GM18951 (cell line): ENCODE results near the gene C1orf21.
"Not testable (repeated sequence)": the region's sequence is repeated elsewhere in the genome, so short reads cannot be mapped to it uniquely, and the experiment has no call there.

Experiments
- POLR2A ChIP-seq: IDR thresholded peaks from 4 replicates; pipeline ENCODE4 v1.6.1; 2011; ENCODE audit warnings: mild to moderate bottlenecking; ENCODE audit not compliant: insufficient read length, insufficient read depth; ENCODE audit errors: extremely low read depth
- in situ Hi-C: fragments of 300-500 bp; cut with MboI; formaldehyde crosslinking; loops from one replicate; pipeline ENCODE4 v1.12.0; 2022; ENCODE audit warnings: low sequenced_read_pairs, mixed read lengths, inconsistent platforms; ENCODE audit not compliant: unreplicated experiment

C1orf21 gene, protein sequence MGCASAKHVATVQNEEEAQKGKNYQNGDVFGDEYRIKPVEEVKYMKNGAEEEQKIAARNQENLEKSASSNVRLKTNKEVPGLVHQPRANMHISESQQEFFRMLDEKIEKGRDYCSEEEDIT

DNA sequence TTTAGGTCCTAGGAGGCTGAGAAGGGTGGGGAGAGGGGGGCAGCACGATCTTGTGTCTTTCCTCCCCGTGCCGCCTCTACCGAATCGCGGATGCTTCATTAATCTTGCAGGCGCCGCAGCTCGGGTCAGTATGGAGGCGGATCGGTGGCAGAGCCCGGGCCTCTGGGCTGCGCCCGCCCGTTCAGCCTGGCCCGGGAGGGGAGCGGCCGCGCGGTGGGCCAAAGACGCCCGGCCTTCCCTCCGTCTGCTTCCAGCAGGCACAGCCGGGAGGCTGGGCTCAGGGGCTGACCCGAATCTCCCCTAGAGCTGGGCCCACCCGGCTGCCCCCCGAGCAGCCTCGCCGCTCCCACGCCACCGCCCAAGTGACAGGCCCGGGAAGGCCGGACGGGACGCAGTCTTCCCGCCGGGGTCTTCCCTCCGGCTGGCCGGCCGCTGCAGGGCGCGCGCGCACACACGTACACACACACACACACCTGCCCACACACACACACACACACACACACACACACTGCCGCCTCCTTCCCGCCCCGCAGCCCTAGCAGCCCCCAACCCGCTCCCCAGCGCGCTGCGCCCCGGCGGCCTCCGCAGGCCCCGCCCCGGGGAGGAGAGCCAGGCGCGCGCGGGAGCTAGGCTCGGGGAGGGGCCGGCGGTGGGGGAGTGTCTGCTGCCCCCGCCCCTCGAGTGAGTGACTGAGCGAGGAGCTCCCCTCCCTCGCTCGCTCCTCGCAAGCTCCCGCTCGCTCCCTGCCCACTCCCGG lies at the start of gene C1orf21:
C1orf21 (plus strand) TSS at position 718 of the 757 bp plus-strand sequence. CDS start 90,481 bp downstream, outside the sequence.
- in situ Hi-C loops = no loop called here
- no peak for TF ChIP-seq POLR2A

DNA sequence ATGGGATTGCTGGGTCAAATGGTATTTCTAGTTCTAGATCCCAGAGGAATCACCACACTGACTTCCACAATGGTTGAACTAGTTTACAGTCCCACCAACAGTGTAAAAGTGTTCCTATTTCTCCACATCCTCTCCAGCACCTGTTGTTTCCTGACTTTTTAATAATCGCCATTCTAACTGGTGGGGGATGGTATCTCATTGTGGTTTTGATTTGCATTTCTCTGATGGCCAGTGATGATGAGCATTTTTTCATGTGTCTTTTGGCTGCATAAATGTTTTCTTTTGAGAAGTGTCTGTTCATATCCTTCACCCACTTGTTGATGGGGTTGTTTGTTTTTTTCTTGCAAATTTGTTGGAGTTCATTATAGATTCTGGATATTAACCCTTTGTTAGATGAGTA lies 49.0 kb upstream of the C1orf21 start:
- in situ Hi-C loops = not testable (repeated sequence)

DNA sequence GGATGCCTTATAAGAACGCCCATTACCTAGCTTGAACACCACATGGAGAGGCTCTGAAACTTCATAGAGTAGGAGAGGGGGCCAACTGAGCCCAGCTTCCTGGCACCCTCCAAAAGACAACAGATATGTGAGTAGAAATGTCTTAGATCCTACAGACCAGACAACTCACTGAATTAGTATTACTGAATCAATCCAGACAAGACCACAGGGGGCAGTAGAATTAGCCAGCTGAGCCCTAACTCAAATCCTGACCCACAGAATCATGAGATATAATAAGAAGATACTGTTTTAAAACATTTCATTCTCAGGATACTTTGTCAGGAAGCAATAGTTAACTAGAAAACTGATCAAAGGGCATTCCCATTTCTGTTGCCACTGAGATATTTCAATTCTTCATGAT lies 45.8 kb upstream of the C1orf21 start:
- no peak for TF ChIP-seq POLR2A
- in situ Hi-C loops = no loop called here

DNA sequence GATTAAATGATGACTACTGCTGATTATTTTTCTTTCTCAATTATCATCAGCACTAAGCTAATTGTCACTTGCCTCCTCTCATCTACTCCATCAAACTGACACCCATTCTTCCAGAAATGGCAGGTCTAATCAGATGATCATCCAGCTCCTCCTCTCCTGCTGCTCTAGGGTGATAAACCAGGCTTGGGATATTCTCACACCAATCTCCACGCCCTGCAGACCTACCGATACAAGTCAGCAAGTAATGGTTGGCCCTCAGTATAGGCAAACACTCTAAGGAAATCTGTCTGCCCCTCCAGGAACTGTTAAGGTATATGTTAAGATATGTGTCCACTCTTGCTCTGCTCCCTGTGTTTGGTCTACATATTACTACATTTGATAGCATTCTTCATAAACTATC lies 36.3 kb upstream of the C1orf21 start:
- in situ Hi-C loops = no loop called here
- no peak for TF ChIP-seq POLR2A

DNA sequence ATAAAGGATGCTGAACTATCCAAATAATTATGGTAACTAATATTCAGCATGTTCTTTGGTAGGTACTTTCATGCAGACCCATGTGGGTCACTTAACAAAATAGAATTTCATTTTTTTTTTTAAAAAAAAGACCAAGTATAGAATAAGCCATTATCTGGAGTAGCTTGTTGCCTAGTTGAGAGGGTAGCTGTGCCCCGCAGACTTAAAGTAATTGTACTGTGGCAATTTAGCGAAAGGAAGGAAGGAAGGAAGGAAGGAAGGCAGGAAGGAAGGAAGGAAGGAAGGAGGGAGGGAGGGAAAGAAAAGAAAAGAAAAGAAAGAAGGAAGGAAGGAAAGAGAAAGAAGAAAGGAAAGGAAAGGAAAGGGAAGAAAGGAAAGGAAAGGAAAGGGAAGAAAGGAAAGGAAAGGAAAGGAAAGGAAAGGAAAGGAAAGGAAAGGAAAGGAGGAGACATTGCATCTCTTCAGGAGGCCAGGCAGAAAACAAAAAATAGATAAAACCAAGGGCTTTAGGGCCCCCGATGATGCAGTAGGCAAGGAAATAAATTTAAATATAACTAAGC lies 35.3 kb upstream of the C1orf21 start:
- in situ Hi-C loops = no loop called here
- TF ChIP-seq POLR2A = no peak

DNA sequence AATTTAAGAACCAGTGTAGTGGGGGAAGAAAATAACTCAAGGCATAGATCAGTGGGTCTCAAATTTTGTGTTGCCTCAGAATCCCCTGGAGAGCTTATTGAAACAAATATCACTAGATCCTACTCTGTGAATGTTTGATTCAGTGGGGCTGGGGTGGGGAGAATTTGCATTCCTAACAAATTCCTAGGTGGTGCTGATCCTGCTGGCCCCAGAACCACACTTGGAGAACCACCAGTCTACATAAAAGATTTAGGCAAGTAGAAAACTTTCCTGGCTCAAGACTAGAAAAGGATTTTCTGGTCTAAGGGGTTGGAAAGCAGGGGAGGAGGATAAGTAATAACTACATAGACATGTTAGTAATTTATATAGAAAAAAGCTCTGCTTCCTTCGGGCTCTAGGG lies 34.1 kb upstream of the C1orf21 start:
- TF ChIP-seq POLR2A = no peak
- in situ Hi-C loops = no loop called here

DNA sequence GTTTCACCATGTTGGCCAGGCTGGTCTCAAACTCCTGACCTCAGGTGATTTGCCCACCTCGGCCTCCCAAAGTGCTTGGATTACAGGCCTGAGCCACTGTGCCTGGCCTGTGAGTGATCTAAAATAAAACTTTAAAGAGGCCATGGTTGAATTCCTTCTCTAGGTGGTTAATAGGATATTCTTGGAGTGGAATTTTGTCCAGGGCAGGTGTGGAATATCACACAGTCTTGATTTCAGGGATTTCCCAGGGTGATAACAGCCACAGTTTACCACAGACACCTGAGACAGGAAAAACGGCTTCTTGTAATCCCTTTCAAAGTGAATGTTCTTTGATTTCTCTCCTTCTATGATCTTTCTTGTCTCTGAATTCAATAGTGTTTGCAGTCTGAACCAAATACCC lies 32.1 kb upstream of the C1orf21 start:
- in situ Hi-C loops = no loop called here
- TF ChIP-seq POLR2A = no peak

DNA sequence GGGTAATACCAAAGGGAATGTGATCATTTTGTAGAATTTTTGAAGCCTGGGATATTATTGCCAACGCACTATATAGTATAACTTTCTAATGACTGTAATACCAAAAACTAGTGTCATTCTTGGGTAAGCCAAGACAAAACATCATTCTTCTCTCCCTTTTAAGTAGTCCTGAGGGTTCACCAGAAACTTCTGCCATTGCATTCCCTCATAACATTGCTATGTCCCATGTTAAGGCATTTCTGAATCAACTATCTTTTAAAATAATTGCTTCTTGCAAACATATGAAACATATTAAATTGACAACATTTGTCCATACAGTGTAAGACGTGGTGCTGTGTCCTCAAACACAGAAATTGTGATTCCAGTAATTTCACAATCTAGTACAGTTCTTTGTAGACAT lies 29.9 kb upstream of the C1orf21 start:
- in situ Hi-C loops = no loop called here
- no peak for TF ChIP-seq POLR2A

DNA sequence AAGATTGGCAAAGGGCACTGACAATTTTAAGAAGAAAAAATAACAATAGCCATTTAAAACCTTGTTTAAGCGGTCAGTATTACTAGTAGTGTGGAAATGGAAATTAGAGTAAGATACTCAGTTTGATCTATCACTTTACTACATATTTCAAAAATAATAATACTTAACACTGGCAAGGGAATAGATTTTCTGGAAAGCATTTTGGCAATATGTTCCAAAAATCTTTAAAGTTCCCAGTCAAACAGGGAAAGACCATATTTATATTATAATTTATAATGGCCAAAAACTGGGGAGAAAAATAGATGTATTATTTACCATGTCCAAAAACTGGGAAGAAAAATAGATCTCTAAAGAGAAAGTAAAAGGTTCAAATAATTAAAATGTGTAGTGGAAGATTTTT lies 28.6 kb upstream of the C1orf21 start:
- no peak for TF ChIP-seq POLR2A
- in situ Hi-C loops = no loop called here

DNA sequence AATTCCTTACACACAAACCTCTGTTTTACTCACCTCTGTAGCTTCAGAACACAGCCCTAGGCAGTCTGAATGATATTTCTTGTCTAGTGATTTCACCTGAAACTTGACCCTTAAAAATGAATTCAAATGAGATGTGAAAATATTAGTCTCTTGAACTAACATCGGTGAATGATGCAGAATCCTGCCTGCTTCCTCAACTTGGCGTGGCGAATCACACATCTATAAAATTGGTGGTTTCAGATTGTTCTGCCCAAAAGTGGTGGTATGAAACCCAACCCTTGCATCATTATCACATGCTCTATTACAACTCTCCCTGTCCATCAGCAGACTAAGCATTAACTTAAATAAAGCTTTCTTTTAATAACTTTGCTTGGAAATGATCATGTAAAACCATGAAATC lies 26.9 kb upstream of the C1orf21 start:
- in situ Hi-C loops = no loop called here
- TF ChIP-seq POLR2A = no peak

DNA sequence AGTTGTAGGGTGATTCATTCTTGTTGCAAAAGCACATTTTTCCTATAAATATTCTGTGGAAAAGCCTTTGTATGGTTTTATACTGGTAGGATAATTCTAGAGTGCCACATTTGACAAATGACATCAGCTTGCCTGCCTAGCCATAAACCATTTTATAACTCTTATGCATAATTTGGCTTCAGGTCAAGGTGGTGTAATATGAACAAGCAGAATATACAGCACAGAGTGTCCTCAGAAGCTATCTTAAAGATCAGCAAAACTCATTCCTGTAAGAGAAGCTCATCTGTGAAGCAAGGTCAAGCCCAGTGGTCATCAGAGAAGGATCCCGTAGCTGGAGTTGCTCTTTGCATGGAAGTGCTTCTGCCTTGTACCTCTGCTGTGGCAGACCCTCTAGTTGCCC lies 24.0 kb upstream of the C1orf21 start:
- in situ Hi-C loops = no loop called here
- no peak for TF ChIP-seq POLR2A

DNA sequence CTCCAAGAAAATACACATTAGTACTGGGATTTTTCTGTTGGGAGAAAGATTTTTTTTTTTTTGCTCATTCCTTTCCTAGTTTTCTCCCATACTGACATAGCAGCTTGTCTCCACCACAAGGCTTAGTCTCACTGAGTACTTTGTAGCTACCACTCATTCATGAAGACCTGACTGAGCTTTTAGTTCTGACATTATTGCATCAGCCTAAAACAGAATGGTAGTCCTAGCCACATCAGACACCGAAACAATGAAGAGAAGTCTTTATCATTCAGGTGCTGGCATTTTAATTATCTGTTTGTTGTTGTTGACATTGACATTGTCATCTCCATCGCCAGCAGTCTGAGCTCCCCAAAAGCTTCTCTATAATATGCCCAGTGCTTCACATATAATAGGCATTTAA lies 21.1 kb upstream of the C1orf21 start:
- in situ Hi-C loops = no loop called here
- TF ChIP-seq POLR2A = no peak

DNA sequence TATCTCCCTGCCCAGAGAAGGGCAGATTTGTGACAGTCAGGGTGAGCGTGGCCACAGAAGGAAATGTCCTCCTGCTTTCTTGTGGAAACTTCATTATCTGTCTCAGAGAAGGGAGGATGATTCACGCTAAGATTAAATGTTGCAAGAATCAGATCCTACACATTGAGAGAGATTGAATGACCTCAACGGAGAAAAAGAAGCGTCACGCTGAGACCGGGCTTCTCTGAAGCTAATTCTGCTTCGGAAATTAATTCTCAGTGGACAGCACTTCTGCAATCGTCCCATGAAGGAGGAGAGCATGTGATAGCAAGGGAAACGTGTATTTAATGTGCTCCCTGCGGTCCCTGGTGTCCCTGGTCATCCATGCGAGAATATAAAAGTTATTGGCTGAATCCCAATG lies 19.8 kb upstream of the C1orf21 start:
- in situ Hi-C loops = no loop called here
- TF ChIP-seq POLR2A = no peak

DNA sequence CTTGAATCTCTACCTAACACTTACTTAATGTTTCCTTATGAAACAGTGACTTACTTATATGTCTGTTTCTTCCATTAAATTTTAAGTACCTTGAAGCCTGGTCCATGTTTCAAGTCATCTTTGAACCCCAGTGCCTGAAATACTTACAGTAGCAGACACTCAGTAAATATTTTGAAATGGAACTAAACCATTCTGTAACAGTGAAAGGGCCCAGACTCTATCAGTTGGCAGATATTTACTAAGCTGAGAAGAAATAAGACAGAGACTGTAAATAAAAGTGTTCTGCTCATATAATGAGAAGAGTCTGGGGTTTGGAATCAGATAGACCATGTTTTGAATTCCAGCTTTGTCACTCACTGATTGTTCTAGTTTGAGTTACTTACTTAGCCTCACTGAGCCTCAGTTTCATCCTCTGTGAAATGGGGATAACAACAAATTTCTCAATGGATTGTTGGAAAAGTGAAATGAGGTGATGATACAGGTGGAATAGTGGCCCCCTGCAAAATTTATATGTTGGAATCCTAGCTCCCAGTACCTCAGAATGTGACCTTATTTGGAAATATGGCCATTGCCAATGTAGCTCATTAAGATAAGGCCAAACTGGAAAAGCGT lies 19.3 kb upstream of the C1orf21 start:
- TF ChIP-seq POLR2A = no peak
- in situ Hi-C loops = no loop called here
